GM12864 (cell line): ENCODE measurements around the gene MROH7.

ENCODE experiments used
- DNase-seq: peaks from one replicate; pipeline ENCODE4 v3.0.0-alpha.2; 2011; ENCODE audit warnings: low read depth
- H3K4me3 ChIP-seq: 2 replicates; pipeline ENCODE4 v1.5.1; 2011; ENCODE audit warnings: mild to moderate bottlenecking, low read depth, low read length, control low read depth
- TF ChIP-seq, protein P1 (sequence below): IDR thresholded peaks from 2 replicates; pipeline ENCODE4 v1.5.1; 2011; ENCODE audit warnings: low read depth, mild to moderate bottlenecking, moderate library complexity, low read length, control low read depth, inconsistent platforms; ENCODE audit errors: missing control alignments

Gene MROH7

DNA sequence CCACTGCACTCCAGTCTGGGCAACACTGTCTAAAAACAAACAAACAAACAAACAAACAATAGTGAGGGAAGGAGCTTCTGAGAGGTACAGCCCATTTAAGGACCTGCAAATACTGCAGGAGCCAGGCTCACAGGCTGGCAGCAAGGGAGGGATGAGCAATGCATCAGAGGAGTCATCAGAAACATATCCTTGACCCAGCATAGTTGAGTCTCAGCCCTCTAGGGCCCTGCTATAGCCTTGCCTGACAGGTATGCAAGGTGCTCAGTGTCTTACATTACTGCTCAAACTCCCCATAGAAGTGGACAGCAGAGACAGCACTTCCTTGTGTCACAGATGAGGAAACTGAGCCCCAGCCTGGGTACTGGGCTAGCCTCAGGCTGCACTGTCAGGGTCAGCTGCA, 66.8 kb downstream of the MROH7 start:
- DNase-seq: no peak
- TF ChIP-seq, protein P1, sequence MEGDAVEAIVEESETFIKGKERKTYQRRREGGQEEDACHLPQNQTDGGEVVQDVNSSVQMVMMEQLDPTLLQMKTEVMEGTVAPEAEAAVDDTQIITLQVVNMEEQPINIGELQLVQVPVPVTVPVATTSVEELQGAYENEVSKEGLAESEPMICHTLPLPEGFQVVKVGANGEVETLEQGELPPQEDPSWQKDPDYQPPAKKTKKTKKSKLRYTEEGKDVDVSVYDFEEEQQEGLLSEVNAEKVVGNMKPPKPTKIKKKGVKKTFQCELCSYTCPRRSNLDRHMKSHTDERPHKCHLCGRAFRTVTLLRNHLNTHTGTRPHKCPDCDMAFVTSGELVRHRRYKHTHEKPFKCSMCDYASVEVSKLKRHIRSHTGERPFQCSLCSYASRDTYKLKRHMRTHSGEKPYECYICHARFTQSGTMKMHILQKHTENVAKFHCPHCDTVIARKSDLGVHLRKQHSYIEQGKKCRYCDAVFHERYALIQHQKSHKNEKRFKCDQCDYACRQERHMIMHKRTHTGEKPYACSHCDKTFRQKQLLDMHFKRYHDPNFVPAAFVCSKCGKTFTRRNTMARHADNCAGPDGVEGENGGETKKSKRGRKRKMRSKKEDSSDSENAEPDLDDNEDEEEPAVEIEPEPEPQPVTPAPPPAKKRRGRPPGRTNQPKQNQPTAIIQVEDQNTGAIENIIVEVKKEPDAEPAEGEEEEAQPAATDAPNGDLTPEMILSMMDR: no peak
- H3K4me3 ChIP-seq: no peak overlapping the region

DNA sequence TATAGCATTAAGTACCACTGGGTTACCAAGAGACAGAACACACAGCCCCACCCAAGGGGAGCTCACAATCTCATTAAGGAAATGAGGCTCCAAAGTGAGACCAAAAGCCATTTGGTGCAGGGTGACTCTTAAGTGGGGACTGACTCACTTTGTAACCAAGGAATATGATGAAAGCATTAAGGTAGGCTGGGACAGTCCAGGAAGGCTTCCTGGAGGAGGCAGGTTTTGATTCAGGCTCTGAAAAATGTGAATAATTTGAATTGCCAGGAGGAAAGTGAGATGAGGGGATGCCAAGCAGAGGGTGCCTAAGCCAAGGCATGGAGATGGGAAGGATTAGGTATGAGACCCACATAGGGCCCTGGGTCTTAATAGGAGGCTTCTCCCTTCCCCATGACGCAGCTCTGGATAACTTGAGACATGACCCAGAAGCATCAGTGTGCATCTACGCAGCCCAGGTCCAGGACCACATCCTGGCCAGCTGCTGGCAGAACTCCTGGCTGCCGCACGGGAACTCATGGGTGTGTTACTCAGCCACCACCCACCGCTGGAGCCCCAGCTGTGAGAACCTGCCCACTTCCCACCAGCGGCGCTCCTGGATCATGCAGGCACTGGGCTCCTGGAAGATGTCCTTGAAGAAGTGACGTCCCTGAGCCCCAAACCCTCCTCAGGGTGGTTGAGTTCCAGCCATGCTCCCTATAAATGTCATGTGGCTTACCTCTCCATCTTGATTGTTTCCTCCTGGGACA, 68.1 kb downstream of the MROH7 start:
- DNase-seq: no peak
- no peak overlapping the region for H3K4me3 ChIP-seq
- TF ChIP-seq, protein P1: no peak

DNA sequence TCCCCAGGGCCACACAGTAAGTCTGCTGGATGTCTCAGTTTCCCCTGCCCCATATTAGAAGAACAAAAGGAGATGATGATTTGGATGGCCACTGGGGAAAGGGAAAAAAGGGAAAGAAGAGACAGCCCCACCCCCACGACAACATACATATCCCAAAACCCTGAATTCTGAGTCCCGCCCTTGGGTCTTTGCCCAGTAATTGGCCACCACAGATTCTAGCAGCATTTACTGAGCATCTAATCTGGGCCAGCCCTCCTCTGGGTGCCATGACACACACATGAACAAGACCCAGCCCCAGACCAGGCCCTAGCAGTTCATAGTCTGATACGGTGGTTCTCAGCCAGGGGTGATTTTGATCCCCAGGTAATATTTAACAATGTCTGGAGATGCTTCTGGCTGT, 68.8 kb downstream of the MROH7 start:
- DNase-seq: no peak
- no peak overlapping the region for H3K4me3 ChIP-seq
- TF ChIP-seq, protein P1: no peak

DNA sequence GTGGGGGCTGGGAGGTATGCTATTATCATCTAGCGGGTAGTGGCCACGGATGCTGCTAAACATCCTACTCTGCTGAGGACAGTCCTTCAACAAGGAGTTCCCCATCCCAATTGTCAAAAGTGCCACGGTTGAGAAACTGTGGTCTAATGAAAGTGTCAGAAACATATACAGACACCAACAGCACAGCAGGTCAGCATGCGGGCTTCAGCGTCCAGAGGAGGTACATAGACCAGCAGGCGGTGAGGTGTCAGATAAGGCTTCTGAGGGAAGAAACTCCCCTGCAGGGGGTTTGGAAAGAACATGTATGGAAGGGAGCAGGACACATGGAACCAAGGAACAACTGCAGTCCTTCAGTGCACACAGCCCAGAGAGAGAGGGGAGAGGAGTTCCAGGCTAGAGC, 69.3 kb downstream of the MROH7 start:
- TF ChIP-seq, protein P1: no peak
- no peak for DNase-seq
- H3K4me3 ChIP-seq: no peak overlapping the region

DNA sequence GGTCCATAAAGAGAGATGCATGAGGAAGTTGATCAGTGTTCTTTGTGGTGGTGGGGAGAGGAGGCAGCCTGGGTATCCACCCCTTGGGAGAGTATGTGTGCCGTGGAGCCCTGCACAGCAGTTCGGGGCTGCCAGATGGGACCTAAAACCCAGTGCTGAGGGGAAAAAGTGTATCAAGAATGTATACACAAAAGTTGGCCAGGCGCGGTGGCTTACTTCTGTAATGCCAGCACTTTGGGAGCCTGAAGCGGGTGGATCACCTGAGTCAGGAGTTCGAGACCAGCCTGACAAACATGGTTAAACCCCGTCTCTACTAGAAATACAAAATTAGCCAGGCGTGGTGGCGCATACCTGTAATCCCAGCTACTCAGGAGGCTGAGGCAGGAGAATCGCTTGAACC, 70.0 kb downstream of the MROH7 start:
- DNase-seq: no peak
- TF ChIP-seq, protein P1: no peak
- no peak overlapping the region for H3K4me3 ChIP-seq

DNA sequence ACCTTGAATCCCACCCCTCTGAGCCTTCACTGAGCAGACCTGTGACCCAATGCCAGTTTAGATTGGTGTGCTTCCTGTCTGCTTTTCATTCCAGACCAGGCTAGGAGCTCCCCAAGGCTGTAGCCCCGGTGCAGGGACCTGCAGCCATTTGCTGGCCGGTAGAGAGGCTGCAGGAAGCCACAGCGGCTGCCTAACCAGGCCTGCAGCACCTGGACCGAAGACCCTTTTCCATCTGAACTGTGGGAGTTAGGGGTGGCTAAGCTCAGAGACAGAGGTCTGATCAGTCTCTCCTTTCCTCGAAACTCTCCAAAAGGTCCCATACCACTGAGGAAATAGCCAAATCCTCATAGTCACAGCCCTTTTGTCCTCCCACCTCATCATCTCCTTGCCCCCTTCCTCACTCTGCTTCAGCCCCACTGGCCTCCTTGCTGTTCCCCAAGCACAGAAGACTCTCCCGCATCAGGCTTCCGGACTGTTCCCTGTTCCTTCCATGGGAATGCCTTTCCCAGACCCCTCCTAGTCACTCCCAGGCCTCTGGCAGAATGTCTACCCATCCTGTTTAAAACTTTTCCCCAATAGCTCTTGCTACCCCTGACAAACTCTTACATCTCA, 73.4 kb downstream of the MROH7 start:
- peak overlapping the region; percentile 96; the same call in 1 of the 2 replicates for H3K4me3 ChIP-seq
- TF ChIP-seq, protein P1: no peak
- DNase-seq: no peak
